Measurements from ENCODE around the gene CROCC2.
A peak's percentile ranks its signal among the peaks of the same experiment; 100 is the strongest.

Gene CROCC2

GRCh38 chr2:241014764-241015163 is 108.6 kb downstream of the CROCC2 start:
- Mint-ChIP-seq H3K9me3 (peaks cover 5% of the 10 kb centered on the region), H3K4me1 (peaks cover 7% of the 10 kb centered on the region), H3K36me3 (ENCODE audit: low read depth) (no peaks in the 10 kb centered on the region), H3K27me3 (ENCODE audit: low read depth, poor library complexity) (peaks cover 6% of the 10 kb centered on the region), H3K4me3 (no peak overlapping the region), H3K27ac (no peak overlapping the region)
- DNase-seq = no peak
- TF ChIP-seq, protein P1, sequence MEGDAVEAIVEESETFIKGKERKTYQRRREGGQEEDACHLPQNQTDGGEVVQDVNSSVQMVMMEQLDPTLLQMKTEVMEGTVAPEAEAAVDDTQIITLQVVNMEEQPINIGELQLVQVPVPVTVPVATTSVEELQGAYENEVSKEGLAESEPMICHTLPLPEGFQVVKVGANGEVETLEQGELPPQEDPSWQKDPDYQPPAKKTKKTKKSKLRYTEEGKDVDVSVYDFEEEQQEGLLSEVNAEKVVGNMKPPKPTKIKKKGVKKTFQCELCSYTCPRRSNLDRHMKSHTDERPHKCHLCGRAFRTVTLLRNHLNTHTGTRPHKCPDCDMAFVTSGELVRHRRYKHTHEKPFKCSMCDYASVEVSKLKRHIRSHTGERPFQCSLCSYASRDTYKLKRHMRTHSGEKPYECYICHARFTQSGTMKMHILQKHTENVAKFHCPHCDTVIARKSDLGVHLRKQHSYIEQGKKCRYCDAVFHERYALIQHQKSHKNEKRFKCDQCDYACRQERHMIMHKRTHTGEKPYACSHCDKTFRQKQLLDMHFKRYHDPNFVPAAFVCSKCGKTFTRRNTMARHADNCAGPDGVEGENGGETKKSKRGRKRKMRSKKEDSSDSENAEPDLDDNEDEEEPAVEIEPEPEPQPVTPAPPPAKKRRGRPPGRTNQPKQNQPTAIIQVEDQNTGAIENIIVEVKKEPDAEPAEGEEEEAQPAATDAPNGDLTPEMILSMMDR (IDR thresholded peaks at IDR 0.05) = no peak

- Mint-ChIP-seq H3K27ac (no peak overlapping the region), H3K27me3 (ENCODE audit: low read depth, poor library complexity) (peaks cover 6% of the 10 kb centered on the region), H3K4me3 (no peak overlapping the region), H3K4me1 (peaks cover under 1% of the 10 kb centered on the region), H3K36me3 (ENCODE audit: low read depth) (no peaks in the 10 kb centered on the region), H3K9me3 (peaks cover 5% of the 10 kb centered on the region)
- TF ChIP-seq, protein P1 (IDR thresholded peaks at IDR 0.05) = no peak
- DNase-seq = no peak
These were observed 109.3 kb downstream of the CROCC2 start for GRCh38 chr2:241015439-241015838.

DNA sequence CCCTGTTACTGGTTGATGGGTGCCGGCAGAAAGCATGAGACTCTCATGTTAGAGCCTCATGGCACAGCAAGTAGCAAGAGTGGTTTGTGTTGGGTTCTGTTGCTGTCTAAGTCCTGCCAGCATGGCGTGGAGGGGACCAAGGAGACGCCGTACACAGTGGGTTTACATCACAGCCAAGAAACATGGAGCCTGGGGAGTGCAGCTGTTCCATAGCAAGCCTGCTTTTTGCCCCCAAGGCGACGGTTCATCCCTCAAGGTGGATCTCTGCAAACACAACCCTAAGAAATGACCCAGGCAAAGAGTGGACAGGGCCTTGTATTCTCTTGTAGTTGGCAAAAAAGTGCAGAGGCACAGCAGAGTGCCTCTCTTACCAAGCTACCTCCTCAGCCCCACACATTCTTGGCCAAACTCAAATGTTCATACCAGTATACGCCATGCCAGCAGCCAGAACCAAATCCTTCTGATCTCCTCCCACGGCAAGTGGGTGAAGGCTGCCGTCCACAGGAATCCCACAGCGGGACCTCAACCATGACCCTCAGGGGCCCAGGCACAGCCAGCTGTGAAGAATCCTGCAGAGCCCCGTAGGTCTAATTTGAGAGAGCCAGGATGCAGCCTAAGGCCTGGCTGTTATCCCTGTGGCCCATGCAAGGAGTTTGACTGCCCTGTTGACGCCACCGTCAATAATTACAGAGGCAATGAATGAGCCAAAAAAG is 111.2 kb downstream of the CROCC2 start:
- Mint-ChIP-seq H3K4me1 (no peaks in the 10 kb centered on the region), H3K9me3 (peaks cover 20% of the 10 kb centered on the region), H3K36me3 (ENCODE audit: low read depth) (no peaks in the 10 kb centered on the region), H3K4me3 (no peak overlapping the region), H3K27me3 (ENCODE audit: low read depth, poor library complexity) (peaks cover 6% of the 10 kb centered on the region), H3K27ac (no peak overlapping the region)
- no peak for DNase-seq
- TF ChIP-seq, protein P1 (IDR thresholded peaks at IDR 0.05) = no peak

- H3K36me3 Mint-ChIP-seq (ENCODE audit: low read depth) = no peaks in the 10 kb centered on the region
- H3K27ac Mint-ChIP-seq = no peak overlapping the region
- TF ChIP-seq, protein P1 (IDR thresholded peaks at IDR 0.05) = no peak
- H3K27me3 Mint-ChIP-seq (ENCODE audit: low read depth, poor library complexity) = peaks cover 3% of the 10 kb centered on the region
- H3K4me3 Mint-ChIP-seq = no peak overlapping the region
- no peaks in the 10 kb centered on the region for H3K4me1 Mint-ChIP-seq
- no peak for DNase-seq
- H3K9me3 Mint-ChIP-seq = peaks cover 29% of the 10 kb centered on the region
These were observed 112.1 kb downstream of the CROCC2 start for GRCh38 chr2:241018051-241018891.

DNA sequence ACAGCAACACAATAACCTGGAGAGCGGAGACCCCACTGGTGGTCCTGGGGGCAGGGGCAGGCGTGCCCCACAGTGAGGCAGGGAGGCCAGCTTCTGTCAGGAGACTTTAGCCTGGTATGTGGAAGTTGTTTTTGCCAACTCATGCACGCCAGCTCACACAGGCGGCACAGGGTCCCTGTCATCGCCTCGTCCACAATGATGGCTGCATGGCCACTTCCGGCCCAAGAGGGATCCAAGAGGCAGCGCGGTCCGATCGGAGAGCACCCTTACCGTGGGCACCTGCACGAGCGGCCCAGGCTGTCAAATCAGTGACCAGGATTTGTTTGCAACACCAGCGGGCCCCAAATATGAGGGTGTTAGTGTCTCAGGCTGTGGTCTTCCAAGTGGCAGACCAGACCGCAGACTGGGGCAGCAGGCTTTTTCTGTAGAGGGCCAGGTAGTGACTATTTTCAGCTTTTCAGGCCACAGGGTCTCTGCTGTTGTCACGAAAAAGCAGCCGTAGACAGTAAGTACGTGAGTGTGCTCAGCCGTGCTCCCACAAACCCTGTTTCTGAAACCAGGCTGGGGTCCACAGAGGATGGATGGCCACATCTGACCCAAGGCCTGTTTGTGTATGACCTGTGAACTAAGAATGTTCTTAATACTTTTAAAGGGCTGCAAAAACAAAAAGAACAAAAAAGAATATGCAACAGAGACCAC is 113.5 kb downstream of the CROCC2 start:
- H3K27me3 Mint-ChIP-seq (ENCODE audit: low read depth, poor library complexity) = peaks cover 3% of the 10 kb centered on the region
- H3K27ac Mint-ChIP-seq = peak overlapping the region; percentile 71
- H3K9me3 Mint-ChIP-seq = peaks cover 38% of the 10 kb centered on the region
- no peak for DNase-seq
- TF ChIP-seq, protein P1 (IDR thresholded peaks at IDR 0.05) = no peak
- H3K36me3 Mint-ChIP-seq (ENCODE audit: low read depth) = no peaks in the 10 kb centered on the region
- H3K4me3 Mint-ChIP-seq = no peak overlapping the region
- H3K4me1 Mint-ChIP-seq = no peaks in the 10 kb centered on the region
